HEK293 (cell line): ENCODE data around the gene AEN.

Experiments used
- CTCF ChIA-PET: fragments of 350-600 bp; formaldehyde crosslinking; extraction: SDS; loops from one replicate; lab custom pipeline; 2021; ENCODE audit warnings: antibody characterized with exemption; lab: Yijun Ruan, JAX
- POLR2A ChIA-PET: fragments of 300-600 bp; formaldehyde crosslinking; extraction: SDS; loops from one replicate; lab custom pipeline; 2020; ENCODE audit warnings: antibody characterized with exemption, inconsistent platforms; lab: Yijun Ruan, JAX
- H3K27ac ChIP-seq: fragments of 200-500 bp; sonication (Bioruptor generic); 2 replicates; pipeline ENCODE4 v1.5.1; 2014; ENCODE audit warnings: low read depth, low read length, control low read depth, inconsistent platforms; ENCODE audit errors: extremely low read depth
- H3K36me3 ChIP-seq, 2 experiments: fragments of 200-500 bp in 1 of 2; sonication (Bioruptor generic) in 1 of 2; 1 replicate in 1 of 2; 2 replicates in 1 of 2; pipeline ENCODE4 v1.5.1; 2014 to 2017; ENCODE audit warnings: inconsistent platforms in 2 of 2, low read length in 2 of 2; ENCODE audit not compliant: control insufficient read depth in 2 of 2, insufficient read depth in 1 of 2
- H3K4me1 ChIP-seq: fragments of 200-500 bp; sonication (Bioruptor generic); 2 replicates; pipeline ENCODE4 v1.5.1; 2014; ENCODE audit warnings: mild to moderate bottlenecking, low read length, inconsistent platforms; ENCODE audit not compliant: control insufficient read depth, insufficient read depth
- H3K4me3 ChIP-seq: 2 replicates; pipeline ENCODE4 v1.5.1; 2011; ENCODE audit warnings: low read depth, mild to moderate bottlenecking, control low read depth, low read length, moderate library complexity
- H3K9me3 ChIP-seq: fragments of 200-500 bp; sonication (Bioruptor generic); 2 replicates; pipeline ENCODE4 v1.5.1; 2014; ENCODE audit warnings: low read depth, low read length, inconsistent platforms; ENCODE audit not compliant: control insufficient read depth, insufficient read depth
- GLIS1 ChIP-seq: fragments of 450-650 bp; formaldehyde crosslinking; IDR thresholded peaks from 2 replicates; pipeline ENCODE4 v1.5.1; 2016; ENCODE audit warnings: missing biosample characterization, missing genetic modification characterization
- OSR2 ChIP-seq: fragments of 450-650 bp; formaldehyde crosslinking; IDR thresholded peaks from 2 replicates; pipeline ENCODE4 v1.5.1; 2016; ENCODE audit warnings: missing biosample characterization, missing genetic modification characterization
- SP7 ChIP-seq: fragments of 450-650 bp; formaldehyde crosslinking; IDR thresholded peaks from 2 replicates; pipeline ENCODE4 v1.5.1; 2016; ENCODE audit warnings: missing biosample characterization, missing genetic modification characterization
- WT1 ChIP-seq: fragments of 450-650 bp; formaldehyde crosslinking; IDR thresholded peaks from 2 replicates; pipeline ENCODE4 v1.5.1; 2016; ENCODE audit warnings: missing biosample characterization, missing genetic modification characterization
- ZEB2 ChIP-seq: fragments of 450-650 bp; formaldehyde crosslinking; IDR thresholded peaks from 2 replicates; pipeline ENCODE4 v1.5.1; 2016; ENCODE audit warnings: missing biosample characterization, missing genetic modification characterization
- ZIC2 ChIP-seq: fragments of 450-650 bp; formaldehyde crosslinking; IDR thresholded peaks from 2 replicates; pipeline ENCODE4 v1.5.1; 2016; ENCODE audit warnings: missing biosample characterization, missing genetic modification characterization
- ZNF133 ChIP-seq: fragments of 450-650 bp; formaldehyde crosslinking; IDR thresholded peaks from 2 replicates; pipeline ENCODE4 v1.5.1; 2016; ENCODE audit warnings: missing biosample characterization, missing genetic modification characterization
- ZNF2 ChIP-seq: fragments of 450-650 bp; formaldehyde crosslinking; IDR thresholded peaks from 2 replicates; pipeline ENCODE4 v1.5.1; 2016; ENCODE audit warnings: missing biosample characterization, missing genetic modification characterization
- ZNF211 ChIP-seq: fragments of 450-650 bp; formaldehyde crosslinking; IDR thresholded peaks from 2 replicates; pipeline ENCODE4 v1.5.1; 2016; ENCODE audit warnings: low read depth, missing biosample characterization, missing genetic modification characterization
- ZNF324 ChIP-seq: fragments of 450-650 bp; formaldehyde crosslinking; IDR thresholded peaks from 2 replicates; pipeline ENCODE4 v1.5.1; 2016; ENCODE audit warnings: missing biosample characterization, missing genetic modification characterization
- ZNF366 ChIP-seq: fragments of 450-650 bp; formaldehyde crosslinking; conservative IDR thresholded peaks from 2 replicates; pipeline ENCODE4 v1.5.1; 2016; ENCODE audit warnings: missing biosample characterization, missing genetic modification characterization
- ZNF623 ChIP-seq: fragments of 450-650 bp; formaldehyde crosslinking; IDR thresholded peaks from 2 replicates; pipeline ENCODE4 v1.5.1; 2016; ENCODE audit warnings: missing biosample characterization, missing genetic modification characterization
- ZNF791 ChIP-seq: fragments of 450-650 bp; formaldehyde crosslinking; IDR thresholded peaks from 2 replicates; pipeline ENCODE4 v1.5.1; 2016; ENCODE audit warnings: missing biosample characterization, missing genetic modification characterization
- ZNF792 ChIP-seq: fragments of 450-650 bp; formaldehyde crosslinking; IDR thresholded peaks from 2 replicates; pipeline ENCODE4 v1.5.1; 2016; ENCODE audit warnings: missing biosample characterization, missing genetic modification characterization
- TF ChIP-seq, protein P1 (sequence below): fragments of 450-650 bp; formaldehyde crosslinking; IDR thresholded peaks from 2 replicates; pipeline ENCODE4 v1.5.0; 2017; ENCODE audit warnings: missing biosample characterization, missing genetic modification characterization, borderline replicate concordance

AEN gene

DNA sequence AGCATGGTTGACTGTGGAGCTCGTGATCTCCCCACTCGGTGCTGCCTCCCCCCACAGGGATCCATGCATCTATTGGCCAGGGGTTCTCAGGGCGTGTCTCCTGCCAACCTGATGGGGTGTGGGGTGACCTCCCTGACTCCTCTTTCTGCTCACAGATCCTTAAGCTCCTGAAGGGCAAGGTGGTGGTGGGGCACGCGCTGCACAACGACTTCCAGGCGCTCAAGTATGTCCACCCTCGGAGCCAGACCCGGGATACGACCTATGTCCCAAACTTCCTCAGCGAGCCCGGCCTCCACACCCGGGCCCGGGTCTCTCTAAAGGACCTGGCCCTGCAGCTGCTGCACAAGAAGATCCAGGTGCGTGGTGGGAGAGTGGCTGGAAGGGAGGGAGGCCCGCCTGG, 7.9 kb downstream of the AEN start:
- Histone ChIP-seq H3K4me1 (peaks cover 4% of the 10 kb centered on the region), H3K27ac (no peak overlapping the region), H3K9me3 (no peaks in the 10 kb centered on the region), H3K4me3 (no peak overlapping the region), H3K36me3 (peaks cover 74 to 88% of the 10 kb centered on the region in 2 experiments)
- CTCF ChIA-PET = no interaction called here
- POLR2A ChIA-PET = no interaction called here
- TF ChIP-seq ZNF324 (tag by site-specific recombination) = no peak
- TF ChIP-seq, protein P1, sequence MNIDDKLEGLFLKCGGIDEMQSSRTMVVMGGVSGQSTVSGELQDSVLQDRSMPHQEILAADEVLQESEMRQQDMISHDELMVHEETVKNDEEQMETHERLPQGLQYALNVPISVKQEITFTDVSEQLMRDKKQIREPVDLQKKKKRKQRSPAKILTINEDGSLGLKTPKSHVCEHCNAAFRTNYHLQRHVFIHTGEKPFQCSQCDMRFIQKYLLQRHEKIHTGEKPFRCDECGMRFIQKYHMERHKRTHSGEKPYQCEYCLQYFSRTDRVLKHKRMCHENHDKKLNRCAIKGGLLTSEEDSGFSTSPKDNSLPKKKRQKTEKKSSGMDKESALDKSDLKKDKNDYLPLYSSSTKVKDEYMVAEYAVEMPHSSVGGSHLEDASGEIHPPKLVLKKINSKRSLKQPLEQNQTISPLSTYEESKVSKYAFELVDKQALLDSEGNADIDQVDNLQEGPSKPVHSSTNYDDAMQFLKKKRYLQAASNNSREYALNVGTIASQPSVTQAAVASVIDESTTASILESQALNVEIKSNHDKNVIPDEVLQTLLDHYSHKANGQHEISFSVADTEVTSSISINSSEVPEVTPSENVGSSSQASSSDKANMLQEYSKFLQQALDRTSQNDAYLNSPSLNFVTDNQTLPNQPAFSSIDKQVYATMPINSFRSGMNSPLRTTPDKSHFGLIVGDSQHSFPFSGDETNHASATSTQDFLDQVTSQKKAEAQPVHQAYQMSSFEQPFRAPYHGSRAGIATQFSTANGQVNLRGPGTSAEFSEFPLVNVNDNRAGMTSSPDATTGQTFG (tag by site-specific recombination) = no peak

DNA sequence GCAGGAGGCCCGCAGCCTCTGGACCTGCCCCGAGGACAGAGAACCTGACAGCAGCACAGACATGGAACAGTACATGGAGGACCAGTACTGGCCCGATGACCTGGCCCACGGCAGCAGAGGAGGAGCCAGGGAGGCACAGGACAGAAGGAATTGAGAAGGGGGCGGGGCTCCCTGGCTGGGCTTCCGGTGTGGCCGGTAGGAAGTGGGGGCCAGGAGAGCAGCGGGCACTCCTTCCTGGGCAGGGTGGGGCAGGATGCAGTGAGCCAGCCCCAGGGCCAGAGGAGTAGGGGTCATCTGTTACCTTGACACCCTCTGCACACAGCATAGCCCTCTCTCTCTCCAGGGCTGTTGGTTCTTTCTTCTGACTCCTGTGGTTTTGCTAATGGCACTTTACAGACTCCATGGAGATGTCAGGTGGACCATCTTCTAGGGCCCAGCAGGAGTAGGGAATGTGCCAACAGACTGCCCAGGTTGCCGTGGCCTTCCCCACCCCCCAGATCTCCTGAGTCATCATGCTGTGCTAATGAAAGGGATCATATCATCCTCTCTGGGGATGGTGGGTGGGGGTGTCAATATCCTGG, 9.1 kb downstream of the AEN start:
- ChIA-PET POLR2A (interaction anchor here (0.8 to 1.7 kb wide), 2 partner anchors 9 kb away, joined by 3 to 9 read pairs; partner anchors contain the start of genes AEN and ISG20), CTCF (no interaction called here)
- H3K36me3 ChIP-seq = peaks cover 78 to 91% of the 10 kb centered on the region in 2 experiments
- no peak overlapping the region for H3K4me3 ChIP-seq
- no peaks in the 10 kb centered on the region for H3K4me1 ChIP-seq
- peak overlapping the region; percentile 39; the same call in 1 of the 2 replicates for H3K27ac ChIP-seq
- no peak for TF ChIP-seq ZEB2 (tag by site-specific recombination)
- peak; percentile 66 for TF ChIP-seq GLIS1 (tag by site-specific recombination)
- peak; percentile 20; the same call in 1 of the 2 replicates for TF ChIP-seq WT1
- TF ChIP-seq ZNF792 (tag by site-specific recombination) = no peak
- peak; percentile 98 for TF ChIP-seq ZIC2 (tag by site-specific recombination)
- no peak for TF ChIP-seq ZNF623 (tag by site-specific recombination)
- TF ChIP-seq SP7 = peak; percentile 34; the same call in 1 of the 2 replicates
- TF ChIP-seq ZNF2 (tag by site-specific recombination) = no peak
- no peak for TF ChIP-seq ZNF366 (tag by site-specific recombination)
- no peak for TF ChIP-seq ZNF211
- H3K9me3 ChIP-seq = no peaks in the 10 kb centered on the region

DNA sequence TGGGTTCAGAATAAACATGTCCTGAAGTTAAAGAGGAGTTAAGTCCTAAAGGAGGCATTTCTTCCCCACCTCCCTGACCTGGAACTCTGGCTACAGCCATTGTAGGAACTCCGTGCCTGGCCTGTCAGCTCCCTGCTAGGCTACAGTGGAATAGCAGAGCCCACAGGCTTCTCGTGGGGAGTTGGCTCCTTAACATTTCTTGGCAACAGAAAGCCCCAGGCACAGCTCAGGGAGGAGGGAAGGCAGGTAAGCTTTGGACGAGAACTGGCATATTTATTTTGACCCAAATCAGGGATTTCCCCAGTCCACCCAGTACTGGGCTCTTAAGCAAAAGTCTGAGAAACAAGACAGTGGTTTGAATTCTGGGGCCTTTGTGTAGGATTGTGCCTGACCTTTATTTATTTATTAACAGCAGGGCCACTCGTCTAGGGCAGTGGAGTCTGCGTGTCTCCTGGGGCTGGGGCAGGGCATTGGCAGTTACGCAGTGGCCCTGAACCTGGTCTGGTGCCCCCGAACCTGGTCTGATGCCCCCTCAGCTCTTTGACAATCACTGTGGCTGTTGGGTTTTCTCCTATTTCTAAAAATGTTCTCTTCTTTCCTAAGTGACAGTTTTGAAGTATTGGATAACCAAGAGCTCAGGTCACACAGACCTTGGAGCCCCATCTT, 9.8 kb downstream of the AEN start:
- Histone ChIP-seq H3K9me3 (no peaks in the 10 kb centered on the region), H3K4me3 (no peak overlapping the region), H3K36me3 (peaks cover 83 to 91% of the 10 kb centered on the region in 2 experiments), H3K4me1 (no peaks in the 10 kb centered on the region), H3K27ac (peak overlapping the region; percentile 39; the same call in 1 of the 2 replicates)
- CTCF ChIA-PET = no interaction called here
- POLR2A ChIA-PET = interaction anchor here (0.8 to 1.7 kb wide), 3 partner anchors 8 to 15 kb away, joined by 3 to 9 read pairs (median 3); partner anchors contain the start of genes AEN and ISG20
- TF ChIP-seq ZNF791 (tag by site-specific recombination) = no peak
- TF ChIP-seq WT1 = 0 out of 2 replicates have a peak, but pooled peaks have one; percentile 1

DNA sequence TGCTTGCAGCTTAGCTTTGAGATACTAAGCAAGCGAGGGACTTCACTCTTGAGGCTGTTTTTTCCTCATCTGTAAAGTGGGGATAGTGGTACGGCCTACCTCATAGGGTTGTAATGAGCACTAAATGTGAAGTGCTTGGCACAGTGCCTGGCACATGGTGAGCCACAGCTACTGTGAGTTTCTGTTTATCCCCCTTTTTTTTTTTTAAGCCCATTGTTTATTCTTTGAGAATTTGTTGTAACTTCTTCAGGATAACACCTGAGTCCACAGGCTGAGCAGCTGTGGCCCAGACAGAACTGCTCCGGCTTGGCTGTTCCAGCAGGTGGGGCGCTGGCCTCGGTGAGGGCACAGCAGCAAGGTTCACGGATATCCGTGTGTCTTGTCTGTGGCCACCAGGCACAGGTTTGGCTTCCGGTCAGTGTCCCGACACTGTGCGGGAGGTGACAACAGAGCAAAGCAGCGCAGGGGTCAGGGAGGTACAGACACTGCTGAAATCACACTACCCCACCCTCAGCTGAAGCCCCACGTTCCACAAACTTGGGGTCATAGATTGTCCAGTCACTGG, 10.4 kb downstream of the AEN start:
- POLR2A ChIA-PET = interaction anchor here (1.3 to 1.7 kb wide), 2 partner anchors 10 to 15 kb away, joined by 3 to 9 read pairs; partner anchors contain the start of gene AEN
- peaks cover 83 to 87% of the 10 kb centered on the region in 2 experiments for H3K36me3 ChIP-seq
- H3K4me1 ChIP-seq = no peaks in the 10 kb centered on the region
- H3K27ac ChIP-seq = no peak overlapping the region
- CTCF ChIA-PET = no interaction called here
- no peaks in the 10 kb centered on the region for H3K9me3 ChIP-seq
- H3K4me3 ChIP-seq = no peak overlapping the region
- TF ChIP-seq ZNF133 (tag by site-specific recombination) (no peak), OSR2 (tag by site-specific recombination) (0 out of 2 replicates have a peak, but pooled peaks have one; percentile 11)
